ENCODE results near the gene NAPSA.

NAPSA gene

DNA sequence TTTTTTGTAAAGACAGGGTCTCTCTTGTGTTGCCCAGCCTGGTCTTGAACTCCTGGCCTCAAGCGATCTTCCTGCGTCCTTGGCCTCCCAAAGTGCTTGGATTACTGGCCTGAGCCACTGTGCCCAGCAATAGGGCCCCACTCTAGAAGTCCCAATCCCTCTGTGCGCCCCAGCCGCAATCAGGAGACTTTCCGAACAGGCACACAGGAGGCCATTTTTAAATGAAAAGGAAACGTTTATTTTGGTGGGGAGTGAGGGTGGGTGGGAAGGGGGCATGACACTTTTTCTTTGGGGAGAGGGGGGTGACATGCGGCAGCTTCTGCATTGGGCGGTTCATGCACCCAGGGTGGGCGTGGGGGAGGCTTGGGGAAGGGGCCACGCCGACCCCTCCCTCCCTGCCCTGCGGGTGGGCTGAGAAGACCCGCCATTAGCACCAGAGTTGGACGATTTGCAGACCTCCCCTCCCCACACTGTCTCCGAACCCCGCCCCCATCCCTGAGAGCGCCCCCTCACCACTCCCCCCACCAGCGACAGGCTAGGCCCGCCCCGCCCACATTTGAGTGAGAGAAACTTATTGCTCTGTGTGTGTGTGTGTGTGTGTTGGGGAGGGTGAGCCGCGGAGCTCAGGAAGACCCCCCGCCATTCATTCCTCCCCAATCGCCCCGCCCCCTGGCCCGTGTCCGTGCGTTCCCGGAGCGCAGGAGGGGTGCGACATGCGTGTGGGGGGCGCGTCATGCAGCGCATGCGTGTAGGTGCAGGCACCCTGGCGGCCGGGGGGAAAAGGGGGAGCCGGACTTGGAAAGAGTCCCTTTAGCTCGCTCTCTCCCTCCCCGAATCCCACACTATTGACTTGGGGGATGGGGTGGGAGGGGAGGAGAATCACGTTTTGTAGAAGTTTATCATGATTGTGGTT, 53.5 kb downstream of the NAPSA start:
- TF ChIP-seq GATA3 (IDR thresholded peaks at IDR 0.05; ENCODE audit: low read depth, low read length): no peak
- TF ChIP-seq GATA2 (IDR thresholded peaks at IDR 0.05; ENCODE audit: low read depth, low read length): no peak

- no peak for TF ChIP-seq GATA2 (IDR thresholded peaks at IDR 0.05; ENCODE audit: low read depth, low read length)
- TF ChIP-seq GATA3 (IDR thresholded peaks at IDR 0.05; ENCODE audit: low read depth, low read length): no peak
Measured at GRCh38 chr19:50310759-50311465, 54.5 kb downstream of the NAPSA start.

DNA sequence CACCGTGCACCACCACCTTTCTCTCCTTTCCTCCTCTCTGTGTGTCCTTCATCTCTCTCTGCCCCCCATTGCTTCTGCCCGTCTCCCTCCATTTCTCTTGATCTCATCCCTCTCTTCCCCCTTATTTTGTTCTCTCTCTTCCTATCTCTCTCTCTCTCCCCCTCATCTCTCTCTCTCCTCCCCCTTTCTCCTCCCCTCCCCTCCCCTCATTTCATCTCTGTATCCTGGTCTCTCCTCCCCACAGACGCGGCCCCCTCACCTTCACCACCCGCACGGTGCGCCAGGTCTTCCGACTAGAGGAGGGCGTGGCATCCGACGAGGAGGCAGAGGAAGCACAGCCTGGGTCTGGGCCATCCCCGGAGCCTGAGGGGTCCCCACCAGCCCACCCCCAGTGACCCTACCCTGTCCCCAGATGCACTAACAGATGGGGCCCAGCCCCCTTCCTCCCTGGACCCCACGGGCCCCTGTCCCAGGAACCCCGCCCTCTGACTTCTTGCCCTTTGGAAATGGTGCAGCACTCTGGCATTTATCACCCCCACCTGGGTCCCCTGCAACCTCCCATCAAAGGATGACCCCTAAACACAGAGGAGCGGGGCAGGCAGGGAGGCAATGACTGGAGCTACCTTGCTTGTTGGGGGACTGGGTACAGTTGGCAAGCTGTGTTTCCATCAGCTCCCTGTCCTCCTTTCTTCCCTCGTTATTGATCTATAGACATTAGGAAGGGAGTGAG, 55.9 kb downstream of the NAPSA start:
- TF ChIP-seq GATA2 (IDR thresholded peaks at IDR 0.05; ENCODE audit: low read depth, low read length) (no peak), GATA3 (IDR thresholded peaks at IDR 0.05; ENCODE audit: low read depth, low read length) (no peak)

DNA sequence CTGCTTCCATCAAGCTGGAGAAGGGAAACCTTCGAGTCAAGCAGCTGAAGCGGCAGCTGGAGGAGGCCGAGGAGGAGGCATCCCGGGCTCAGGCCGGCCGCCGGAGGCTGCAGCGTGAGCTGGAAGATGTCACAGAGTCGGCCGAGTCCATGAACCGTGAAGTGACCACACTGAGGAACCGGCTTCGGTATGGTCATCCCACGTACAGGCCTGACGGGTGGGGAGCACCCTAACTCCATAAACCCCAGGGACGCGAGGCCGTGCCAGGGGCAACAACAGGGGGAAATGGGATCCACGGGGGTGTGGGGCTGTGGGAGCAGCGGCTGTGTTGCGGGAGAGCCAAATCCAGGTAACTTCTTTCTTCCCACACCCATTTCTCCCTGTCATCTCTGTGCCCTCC, 56.4 kb downstream of the NAPSA start:
- TF ChIP-seq GATA3 (IDR thresholded peaks at IDR 0.05; ENCODE audit: low read depth, low read length) (no peak), GATA2 (IDR thresholded peaks at IDR 0.05; ENCODE audit: low read depth, low read length) (no peak)
